GM18498 (cell line): ENCODE data around the gene PLEKHO2.
A peak's percentile ranks its signal among the peaks of the same experiment; 100 is the strongest.
"Not testable (repeated sequence)": the region's sequence is repeated elsewhere in the genome, so short reads cannot be mapped to it uniquely, and the experiment has no call there.

Source experiments
- ATAC-seq: cut with Tn5 transposase; IDR thresholded peaks from one replicate; pipeline ENCODE4 v1.9.1; 2021; ENCODE audit warnings: mild to moderate bottlenecking, moderate library complexity; ENCODE audit not compliant: unreplicated experiment

The PLEKHO2 gene

GRCh38 chr15:64841344-64842095 lies at the start of gene PLEKHO2:
PLEKHO2 (plus strand) TSS chr15:64841915; CDS start chr15:64842017, 102 bp downstream.
- ATAC-seq: peak; percentile 67

GRCh38 chr15:64792282-64792681 lies 49.4 kb upstream of the PLEKHO2 start:
- ATAC-seq: no peak

- ATAC-seq: not testable (repeated sequence)
Observed at GRCh38 chr15:64795299-64795698, 46.4 kb upstream of the PLEKHO2 start.

- ATAC-seq: not testable (repeated sequence)
Observed at GRCh38 chr15:64795921-64796320, 45.8 kb upstream of the PLEKHO2 start.

- ATAC-seq: not testable (repeated sequence)
Observed at GRCh38 chr15:64798905-64799304, 42.8 kb upstream of the PLEKHO2 start.

GRCh38 chr15:64800476-64800875 lies 41.2 kb upstream of the PLEKHO2 start:
- ATAC-seq: no peak

- ATAC-seq: no peak
Observed at GRCh38 chr15:64803526-64803925, 38.2 kb upstream of the PLEKHO2 start.

GRCh38 chr15:64804619-64805018 lies 37.1 kb upstream of the PLEKHO2 start:
- no peak for ATAC-seq

GRCh38 chr15:64806509-64806908 lies 35.2 kb upstream of the PLEKHO2 start:
- no peak for ATAC-seq

GRCh38 chr15:64807051-64807749 lies 34.5 kb upstream of the PLEKHO2 start:
- ATAC-seq: no peak

- no peak for ATAC-seq
Observed at GRCh38 chr15:64807751-64808222, 33.9 kb upstream of the PLEKHO2 start.

- ATAC-seq: no peak
Observed at GRCh38 chr15:64808785-64809453, 32.8 kb upstream of the PLEKHO2 start.

- no peak for ATAC-seq
Observed at GRCh38 chr15:64809649-64810496, 31.8 kb upstream of the PLEKHO2 start.

- ATAC-seq: no peak
Observed at GRCh38 chr15:64810497-64811326, 31.0 kb upstream of the PLEKHO2 start.

GRCh38 chr15:64813075-64813474 lies 28.6 kb upstream of the PLEKHO2 start:
- peak; percentile 53 for ATAC-seq

GRCh38 chr15:64814283-64814682 lies 27.4 kb upstream of the PLEKHO2 start:
- not testable (repeated sequence) for ATAC-seq

- ATAC-seq: not testable (repeated sequence)
Observed at GRCh38 chr15:64814965-64815364, 26.8 kb upstream of the PLEKHO2 start.

- no peak for ATAC-seq
Observed at GRCh38 chr15:64816452-64816851, 25.3 kb upstream of the PLEKHO2 start.

- no peak for ATAC-seq
Observed at GRCh38 chr15:64824929-64825430, 16.7 kb upstream of the PLEKHO2 start.
